ENCODE results near the gene ALDH18A1. TPM values are rescaled to one million over a fixed set of nuclear protein-coding genes. Genes with fewer than 3 reads are reported as not detected.

The ALDH18A1 gene
- total and polyA plus RNA-seq, 2 experiments from 2014 or later: 92.4 to 121 TPM

GRCh38 chr10:95579835-95580535 lies 76.5 kb downstream of the ALDH18A1 start:
- no peaks in the 10 kb centered on the region for H3K9me3 ChIP-seq (ENCODE audit: low read depth)
- no peaks in the 10 kb centered on the region for H3K36me3 ChIP-seq (ENCODE audit: low read depth)
- WGBS, 2 experiments (ENCODE audit: low coverage in 1 of 2, low lambda C conversion rate in 2 of 2, missing lambda C conversion rate in 2 of 2): 31 to 40% methylated on average over 2 of the region's 2 CpGs
- in situ Hi-C loops (cut with MboI): no loop called here
- no peak overlapping the region for H2AFZ ChIP-seq
- TF ChIP-seq EZH2 (IDR thresholded peaks at IDR 0.05; ENCODE audit: insufficient read depth, poor library complexity, severe bottlenecking) (no peak), EZH2phosphoT487 (IDR thresholded peaks at IDR 0.05; ENCODE audit: insufficient read depth, low read depth) (no peak)
- H3K4me3 ChIP-seq: no peak overlapping the region
- H3K79me2 ChIP-seq (ENCODE audit: insufficient read depth): no peaks in the 10 kb centered on the region
- H3K27ac ChIP-seq: no peak overlapping the region
- H3K9me2 ChIP-seq (ENCODE audit: insufficient read depth): no peaks in the 10 kb centered on the region
- H3K4me2 ChIP-seq (ENCODE audit: unreplicated experiment): no peak overlapping the region
- H3K4me1 ChIP-seq (ENCODE audit: insufficient read depth): no peaks in the 10 kb centered on the region
- H3F3A ChIP-seq (ENCODE audit: insufficient read depth): no peaks in the 10 kb centered on the region
- peaks cover 16% of the 10 kb centered on the region for H3K27me3 ChIP-seq (replicated peaks; ENCODE audit: insufficient read depth)
- no peaks in the 10 kb centered on the region for H4K20me1 ChIP-seq (ENCODE audit: insufficient read depth)
- no peak overlapping the region for H3K9ac ChIP-seq
- no peak for DNase-seq

- Histone ChIP-seq H3K9me2 (ENCODE audit: insufficient read depth) (no peaks in the 10 kb centered on the region), H3K27ac (no peak overlapping the region), H3K4me2 (ENCODE audit: unreplicated experiment) (no peak overlapping the region), H2AFZ (no peak overlapping the region), H3K79me2 (ENCODE audit: insufficient read depth) (no peaks in the 10 kb centered on the region), H3K9me3 (ENCODE audit: low read depth) (no peaks in the 10 kb centered on the region), H3K27me3 (replicated peaks; ENCODE audit: insufficient read depth) (peaks cover 16% of the 10 kb centered on the region), H3K4me1 (ENCODE audit: insufficient read depth) (no peaks in the 10 kb centered on the region), H4K20me1 (ENCODE audit: insufficient read depth) (no peaks in the 10 kb centered on the region), H3K4me3 (no peak overlapping the region), H3K9ac (no peak overlapping the region), H3F3A (ENCODE audit: insufficient read depth) (no peaks in the 10 kb centered on the region), H3K36me3 (ENCODE audit: low read depth) (no peaks in the 10 kb centered on the region)
- no peak for TF ChIP-seq EZH2 (IDR thresholded peaks at IDR 0.05; ENCODE audit: insufficient read depth, poor library complexity, severe bottlenecking)
- TF ChIP-seq EZH2phosphoT487 (IDR thresholded peaks at IDR 0.05; ENCODE audit: insufficient read depth, low read depth): no peak
- in situ Hi-C loops (cut with MboI): no loop called here
- WGBS, 2 experiments (ENCODE audit: low coverage in 1 of 2, low lambda C conversion rate in 2 of 2, missing lambda C conversion rate in 2 of 2): 70 to 71% methylated on average over 1 of the region's 1 CpG
- DNase-seq: peak; percentile 14
These were observed 77.2 kb downstream of the ALDH18A1 start for GRCh38 chr10:95579292-95579691.

- no peaks in the 10 kb centered on the region for H3K9me2 ChIP-seq (ENCODE audit: insufficient read depth)
- no peak for DNase-seq
- 74 to 98% methylated on average over 2 of the region's 2 CpGs for WGBS, 2 experiments (ENCODE audit: low coverage in 1 of 2, low lambda C conversion rate in 2 of 2, missing lambda C conversion rate in 2 of 2)
- peaks cover 20% of the 10 kb centered on the region for H3K27me3 ChIP-seq (replicated peaks; ENCODE audit: insufficient read depth)
- no peak overlapping the region for H3K4me2 ChIP-seq (ENCODE audit: unreplicated experiment)
- no peak overlapping the region for H3K27ac ChIP-seq
- no peaks in the 10 kb centered on the region for H3K79me2 ChIP-seq (ENCODE audit: insufficient read depth)
- no peaks in the 10 kb centered on the region for H3K9me3 ChIP-seq (ENCODE audit: low read depth)
- H4K20me1 ChIP-seq (ENCODE audit: insufficient read depth): no peaks in the 10 kb centered on the region
- no peaks in the 10 kb centered on the region for H3F3A ChIP-seq (ENCODE audit: insufficient read depth)
- H2AFZ ChIP-seq: no peak overlapping the region
- in situ Hi-C loops (cut with MboI): no loop called here
- TF ChIP-seq EZH2 (IDR thresholded peaks at IDR 0.05; ENCODE audit: insufficient read depth, poor library complexity, severe bottlenecking): no peak
- TF ChIP-seq EZH2phosphoT487 (IDR thresholded peaks at IDR 0.05; ENCODE audit: insufficient read depth, low read depth): no peak
- no peak overlapping the region for H3K4me3 ChIP-seq
- H3K9ac ChIP-seq: no peak overlapping the region
- H3K36me3 ChIP-seq (ENCODE audit: low read depth): no peaks in the 10 kb centered on the region
- no peaks in the 10 kb centered on the region for H3K4me1 ChIP-seq (ENCODE audit: insufficient read depth)
These were observed 77.9 kb downstream of the ALDH18A1 start for GRCh38 chr10:95578619-95579018.

- peaks cover 17% of the 10 kb centered on the region for H3K27me3 ChIP-seq (replicated peaks; ENCODE audit: insufficient read depth)
- WGBS, 2 experiments (ENCODE audit: low coverage in 1 of 2, low lambda C conversion rate in 2 of 2, missing lambda C conversion rate in 2 of 2): 52 to 54% methylated on average over 11 of the region's 11 CpGs
- no peak overlapping the region for H3K4me3 ChIP-seq
- TF ChIP-seq EZH2 (IDR thresholded peaks at IDR 0.05; ENCODE audit: insufficient read depth, poor library complexity, severe bottlenecking): no peak
- no peak for TF ChIP-seq EZH2phosphoT487 (IDR thresholded peaks at IDR 0.05; ENCODE audit: insufficient read depth, low read depth)
- H3F3A ChIP-seq (ENCODE audit: insufficient read depth): no peaks in the 10 kb centered on the region
- no peak for DNase-seq
- no peak overlapping the region for H2AFZ ChIP-seq
- no peaks in the 10 kb centered on the region for H3K9me2 ChIP-seq (ENCODE audit: insufficient read depth)
- no peak overlapping the region for H3K27ac ChIP-seq
- no peak overlapping the region for H3K9ac ChIP-seq
- H4K20me1 ChIP-seq (ENCODE audit: insufficient read depth): no peaks in the 10 kb centered on the region
- H3K4me1 ChIP-seq (ENCODE audit: insufficient read depth): no peaks in the 10 kb centered on the region
- no peak overlapping the region for H3K4me2 ChIP-seq (ENCODE audit: unreplicated experiment)
- H3K9me3 ChIP-seq (ENCODE audit: low read depth): no peaks in the 10 kb centered on the region
- in situ Hi-C loops (cut with MboI): no loop called here
- no peaks in the 10 kb centered on the region for H3K36me3 ChIP-seq (ENCODE audit: low read depth)
- H3K79me2 ChIP-seq (ENCODE audit: insufficient read depth): no peaks in the 10 kb centered on the region
These were observed 81.7 kb downstream of the ALDH18A1 start for GRCh38 chr10:95574649-95575365.
